Activated T-cell treated with anti-CD3 and anti-CD28 coated beads, Interleukin-2, amount 50 U/mL, for 48 hours (primary cell): ENCODE results near the gene SYNGR3.
"Not testable (repeated sequence)": the region's sequence is repeated elsewhere in the genome, so short reads cannot be mapped to it uniquely, and the experiment has no call there.

ENCODE experiments used
- DNase-seq, 2 experiments: peaks; one replicate each; pipeline ENCODE4 v3.0.0-alpha.2; 2020

Gene SYNGR3

GRCh38 chr16:2032285-2033056, 42.7 kb downstream of the SYNGR3 start:
- no peak for DNase-seq

GRCh38 chr16:2033057-2033908, 43.5 kb downstream of the SYNGR3 start:
- no peak for DNase-seq

- not testable (repeated sequence) for DNase-seq
These were observed 44.3 kb downstream of the SYNGR3 start for GRCh38 chr16:2033909-2034695.

- no peak for DNase-seq
These were observed 45.1 kb downstream of the SYNGR3 start for GRCh38 chr16:2034696-2035430.

- no peak for DNase-seq
These were observed 45.8 kb downstream of the SYNGR3 start for GRCh38 chr16:2035431-2036199.

GRCh38 chr16:2036200-2036966, 46.6 kb downstream of the SYNGR3 start:
- DNase-seq: no peak

GRCh38 chr16:2037115-2037514, 47.3 kb downstream of the SYNGR3 start:
- DNase-seq: no peak

- DNase-seq: no peak
These were observed 48.0 kb downstream of the SYNGR3 start for GRCh38 chr16:2037647-2038381.

GRCh38 chr16:2038382-2039231, 48.8 kb downstream of the SYNGR3 start:
- no peak for DNase-seq

- no peak for DNase-seq
These were observed 49.7 kb downstream of the SYNGR3 start for GRCh38 chr16:2039274-2040031.

GRCh38 chr16:2040041-2040786, 50.4 kb downstream of the SYNGR3 start:
- DNase-seq: no peak

- no peak for DNase-seq
These were observed 51.2 kb downstream of the SYNGR3 start for GRCh38 chr16:2040787-2041522.

GRCh38 chr16:2042171-2042985, 52.6 kb downstream of the SYNGR3 start:
- no peak for DNase-seq

- DNase-seq: no peak
These were observed 53.4 kb downstream of the SYNGR3 start for GRCh38 chr16:2042986-2043666.
